ENCODE data around the gene JARID2.

The JARID2 gene

GRCh38 chr6:15356937-15357336 lies 111.1 kb downstream of the JARID2 start:
- H3K4me3 ChIP-seq (ENCODE audit: low read depth, low read length): no peak overlapping the region
- no peaks in the 10 kb centered on the region for H3K9me3 ChIP-seq (ENCODE audit: severe bottlenecking)
- no peaks in the 10 kb centered on the region for H3K27me3 ChIP-seq (ENCODE audit: insufficient read depth, low read depth, severe bottlenecking)
- no peak for TF ChIP-seq CTCF (IDR thresholded peaks at IDR 0.05; ENCODE audit: low read depth, low read length)
- no peak for DNase-seq
- H3K36me3 ChIP-seq: no peaks in the 10 kb centered on the region
- no peak overlapping the region for H3K27ac ChIP-seq

GRCh38 chr6:15357782-15358181 lies 111.9 kb downstream of the JARID2 start:
- H3K27ac ChIP-seq: no peak overlapping the region
- no peak for DNase-seq
- H3K4me3 ChIP-seq (ENCODE audit: low read depth, low read length): no peak overlapping the region
- H3K9me3 ChIP-seq (ENCODE audit: severe bottlenecking): no peaks in the 10 kb centered on the region
- no peak for TF ChIP-seq CTCF (IDR thresholded peaks at IDR 0.05; ENCODE audit: low read depth, low read length)
- no peaks in the 10 kb centered on the region for H3K27me3 ChIP-seq (ENCODE audit: insufficient read depth, low read depth, severe bottlenecking)
- H3K36me3 ChIP-seq: no peaks in the 10 kb centered on the region

- H3K27me3 ChIP-seq (ENCODE audit: insufficient read depth, low read depth, severe bottlenecking): no peaks in the 10 kb centered on the region
- H3K9me3 ChIP-seq (ENCODE audit: severe bottlenecking): no peaks in the 10 kb centered on the region
- no peak for TF ChIP-seq CTCF (IDR thresholded peaks at IDR 0.05; ENCODE audit: low read depth, low read length)
- no peaks in the 10 kb centered on the region for H3K36me3 ChIP-seq
- H3K4me3 ChIP-seq (ENCODE audit: low read depth, low read length): no peak overlapping the region
- no peak overlapping the region for H3K27ac ChIP-seq
- no peak for DNase-seq
Observed at GRCh38 chr6:15358579-15359327, 112.9 kb downstream of the JARID2 start.

GRCh38 chr6:15359335-15359862 lies 113.5 kb downstream of the JARID2 start:
- DNase-seq: no peak
- H3K9me3 ChIP-seq (ENCODE audit: severe bottlenecking): no peaks in the 10 kb centered on the region
- TF ChIP-seq CTCF (IDR thresholded peaks at IDR 0.05; ENCODE audit: low read depth, low read length): no peak
- no peak overlapping the region for H3K4me3 ChIP-seq (ENCODE audit: low read depth, low read length)
- no peak overlapping the region for H3K27ac ChIP-seq
- no peaks in the 10 kb centered on the region for H3K27me3 ChIP-seq (ENCODE audit: insufficient read depth, low read depth, severe bottlenecking)
- H3K36me3 ChIP-seq: no peaks in the 10 kb centered on the region

- no peaks in the 10 kb centered on the region for H3K27me3 ChIP-seq (ENCODE audit: insufficient read depth, low read depth, severe bottlenecking)
- no peak overlapping the region for H3K4me3 ChIP-seq (ENCODE audit: low read depth, low read length)
- H3K36me3 ChIP-seq: no peaks in the 10 kb centered on the region
- H3K27ac ChIP-seq: no peak overlapping the region
- DNase-seq: no peak
- TF ChIP-seq CTCF (IDR thresholded peaks at IDR 0.05; ENCODE audit: low read depth, low read length): no peak
- no peaks in the 10 kb centered on the region for H3K9me3 ChIP-seq (ENCODE audit: severe bottlenecking)
Observed at GRCh38 chr6:15360300-15360699, 114.4 kb downstream of the JARID2 start.

- Histone ChIP-seq H3K4me3 (ENCODE audit: low read depth, low read length) (no peak overlapping the region), H3K27ac (no peak overlapping the region), H3K27me3 (ENCODE audit: insufficient read depth, low read depth, severe bottlenecking) (no peaks in the 10 kb centered on the region), H3K9me3 (ENCODE audit: severe bottlenecking) (no peaks in the 10 kb centered on the region), H3K36me3 (no peaks in the 10 kb centered on the region)
- TF ChIP-seq CTCF (IDR thresholded peaks at IDR 0.05; ENCODE audit: low read depth, low read length): no peak
- DNase-seq: no peak
Observed at GRCh38 chr6:15361197-15361596, 115.3 kb downstream of the JARID2 start.
